IMR-90 (cell line): ENCODE measurements around the gene COQ4. TPM values are rescaled to one million over a fixed set of nuclear protein-coding genes. Genes with fewer than 3 reads are reported as not detected.

Experiments
- ATAC-seq: fragments of 200-7000 bp; cut with Tn5 transposase; 2 replicates; pipeline ENCODE4 v1.9.1; 2020; ENCODE audit warnings: low read depth, mild to moderate bottlenecking, moderate library complexity
- BruUV-seq: library from RNA; stranded (reverse); fragments of 400-500 nt; replicated peaks from 2 replicates; lab custom pipeline; 2021; lab: Mats Ljungman, UMichigan
- CTCF ChIA-PET: fragments of 300-600 bp; formaldehyde crosslinking; extraction: SDS; loops from one replicate; lab custom pipeline; 2021; ENCODE audit warnings: antibody characterized with exemption; lab: Yijun Ruan, JAX
- POLR2A ChIA-PET: fragments of 300-600 bp; sonication (Branson Sonifier 250); formaldehyde crosslinking; loops from one replicate; lab custom pipeline; 2022; ENCODE audit warnings: antibody characterized with exemption; ENCODE audit not compliant: unreplicated experiment; lab: Charles Lee
- DNase-seq: peaks from one replicate; pipeline ENCODE4 v3.0.0; 2013
- H2AFZ ChIP-seq: replicated peaks from 2 replicates; pipeline ENCODE3; 2013; ENCODE audit warnings: low read length, mild to moderate bottlenecking; ENCODE audit not compliant: poor library complexity
- H2AK5ac ChIP-seq: 2 replicates; pipeline ENCODE4 v1.6.1; 2013; ENCODE audit warnings: low read depth, low read length, inconsistent platforms
- H2AK9ac ChIP-seq: replicated peaks from 2 replicates; pipeline ENCODE3; 2013; ENCODE audit warnings: mild to moderate bottlenecking, low read depth, low read length, moderate library complexity; ENCODE audit not compliant: poor library complexity
- H2BK120ac ChIP-seq: 2 replicates; pipeline ENCODE4 v1.6.1; 2013; ENCODE audit warnings: low read depth, low read length, inconsistent platforms
- H2BK15ac ChIP-seq: 3 replicates; pipeline ENCODE4 v1.6.1; 2013; ENCODE audit warnings: low read depth, low read length, inconsistent platforms
- H2BK20ac ChIP-seq: 2 replicates; pipeline ENCODE4 v1.6.1; 2013; ENCODE audit warnings: low read depth, mild to moderate bottlenecking, inconsistent platforms, low read length, moderate library complexity
- H2BK5ac ChIP-seq: 2 replicates; pipeline ENCODE4 v1.6.1; 2013; ENCODE audit warnings: mild to moderate bottlenecking, low read depth, low read length, inconsistent platforms; ENCODE audit not compliant: poor library complexity, severe bottlenecking
- H3K14ac ChIP-seq: replicated peaks from 2 replicates; pipeline ENCODE4 v1.6.1; 2013; ENCODE audit warnings: low read depth, low read length, inconsistent platforms
- H3K18ac ChIP-seq: 2 replicates; pipeline ENCODE4 v1.6.1; 2013; ENCODE audit warnings: low read depth, low read length, control low read depth
- H3K23ac ChIP-seq: 2 replicates; pipeline ENCODE4 v1.6.1; 2013; ENCODE audit warnings: low read depth, low read length, inconsistent platforms
- H3K27ac ChIP-seq: 2 replicates; pipeline ENCODE4 v1.5.1; 2013; ENCODE audit warnings: mild to moderate bottlenecking, control low read depth, low read length; ENCODE audit not compliant: insufficient read depth
- H3K27me3 ChIP-seq: 2 replicates; pipeline ENCODE4 v1.6.1; 2013; ENCODE audit warnings: low read length; ENCODE audit not compliant: control insufficient read depth, insufficient read depth
- H3K36me3 ChIP-seq: 2 replicates; pipeline ENCODE4 v1.6.1; 2013; ENCODE audit warnings: low read length, mixed read lengths; ENCODE audit not compliant: control insufficient read depth, insufficient read depth
- H3K4ac ChIP-seq: 2 replicates; pipeline ENCODE4 v1.6.1; 2013; ENCODE audit warnings: low read depth, low read length, inconsistent platforms
- H3K4me1 ChIP-seq: 2 replicates; pipeline ENCODE4 v1.6.1; 2013; ENCODE audit warnings: low read length, mixed read lengths; ENCODE audit not compliant: control insufficient read depth, insufficient read depth
- H3K4me2 ChIP-seq: 2 replicates; pipeline ENCODE4 v1.6.1; 2013; ENCODE audit warnings: low read depth, mild to moderate bottlenecking, control low read depth, low read length, moderate library complexity
- H3K4me3 ChIP-seq: 2 replicates; pipeline ENCODE4 v1.5.1; 2013; ENCODE audit warnings: low read depth, mild to moderate bottlenecking, control low read depth, low read length, moderate library complexity; ENCODE audit not compliant: insufficient read depth
- H3K56ac ChIP-seq: 2 replicates; pipeline ENCODE4 v1.6.1; 2013; ENCODE audit warnings: low read length, inconsistent platforms; ENCODE audit not compliant: insufficient read depth; ENCODE audit errors: extremely low read depth
- H3K79me1 ChIP-seq, 2 experiments: 2 replicates each; pipeline ENCODE4 v1.6.1; 2013; ENCODE audit warnings: low read length in 2 of 2, inconsistent platforms in 1 of 2, low read depth in 1 of 2
- H3K9ac ChIP-seq: 2 replicates; pipeline ENCODE4 v1.6.1; 2013; ENCODE audit warnings: low read depth, low read length, control low read depth
- H3K9me1 ChIP-seq: 2 replicates; pipeline ENCODE4 v1.6.1; 2013; ENCODE audit warnings: low read length, inconsistent platforms; ENCODE audit not compliant: insufficient read depth
- H3K9me3 ChIP-seq: 2 replicates; pipeline ENCODE4 v1.6.1; 2013; ENCODE audit warnings: low read length; ENCODE audit not compliant: control insufficient read depth, insufficient read depth
- H4K20me1 ChIP-seq: 2 replicates; pipeline ENCODE4 v1.6.1; 2013; ENCODE audit warnings: low read length, inconsistent platforms; ENCODE audit not compliant: insufficient read depth
- H4K5ac ChIP-seq: 2 replicates; pipeline ENCODE4 v1.6.1; 2013; ENCODE audit warnings: mild to moderate bottlenecking, low read depth, low read length, control low read depth
- H4K8ac ChIP-seq, 2 experiments: 2 replicates each; pipeline ENCODE4 v1.6.1; 2013; ENCODE audit warnings: low read depth in 2 of 2, low read length in 2 of 2, control low read depth in 1 of 2, inconsistent platforms in 1 of 2
- H4K91ac ChIP-seq: 2 replicates; pipeline ENCODE4 v1.6.1; 2013; ENCODE audit warnings: low read depth, low read length, inconsistent platforms; ENCODE audit not compliant: insufficient read depth
- BHLHE40 ChIP-seq: fragments of 150-350 bp; IDR thresholded peaks from 2 replicates; pipeline ENCODE4 v1.6.1; 2016; ENCODE audit warnings: mild to moderate bottlenecking, low read depth, low read length
- FOS ChIP-seq: fragments of 150-350 bp; IDR thresholded peaks from 2 replicates; pipeline ENCODE4 v1.6.1; 2016; ENCODE audit warnings: low read depth, low read length
- NFE2L2 ChIP-seq: fragments of 150-350 bp; IDR thresholded peaks from 2 replicates; pipeline ENCODE4 v1.6.1; 2016; ENCODE audit warnings: low read depth, mild to moderate bottlenecking, low read length
- WGBS, 2 experiments: methylation state at CpG; one replicate each; pipeline versions ENCODE4 v1.1.5 to v1.1.7; 2013; ENCODE audit warnings: missing lambda C conversion rate in 2 of 2; ENCODE audit not compliant: insufficient read length in 1 of 2; ENCODE audit errors: extremely low coverage in 2 of 2; 5-methylcytosine and 5-hydroxymethylcytosine counted together
- dilution Hi-C: fragments of 300-500 bp; cut with HindIII; formaldehyde crosslinking; loops from one replicate; pipeline ENCODE4 v1.14.3; 2018; ENCODE audit warnings: low sequenced_read_pairs; ENCODE audit not compliant: unreplicated experiment
- in situ Hi-C: fragments of 300-500 bp; cut with MboI; formaldehyde crosslinking; loops from 3 replicates; pipeline ENCODE4 v1.14.3; 2019; ENCODE audit warnings: low sequenced_read_pairs, inconsistent platforms, mixed read lengths
- intact Hi-C: fragments of 100-400 bp; cut with micrococcal nuclease; formaldehyde crosslinking; loops from 2 replicates; pipeline ENCODE4 v1.10.0; 2022
- polyA plus RNA-seq, 3 experiments: library from polyadenylated mRNA; depleted of rRNA; stranded (reverse); fragments of >200 nt; gene quantifications; 2 replicates each; pipeline ENCODE4 v1.2.3, GENCODE V29; 2012; ENCODE audit warnings: low replicate concordance in 1 of 3
- total RNA-seq: library from RNA; depleted of rRNA; stranded (reverse); fragments of >200 nt; gene quantifications from 2 replicates; pipeline ENCODE4 v1.2.3, GENCODE V29; 2012

Gene COQ4
- total and polyA plus RNA-seq, 2 of the 4 experiments (the other 2 are of a cell fraction) = 20.1 to 41.4 TPM

DNA sequence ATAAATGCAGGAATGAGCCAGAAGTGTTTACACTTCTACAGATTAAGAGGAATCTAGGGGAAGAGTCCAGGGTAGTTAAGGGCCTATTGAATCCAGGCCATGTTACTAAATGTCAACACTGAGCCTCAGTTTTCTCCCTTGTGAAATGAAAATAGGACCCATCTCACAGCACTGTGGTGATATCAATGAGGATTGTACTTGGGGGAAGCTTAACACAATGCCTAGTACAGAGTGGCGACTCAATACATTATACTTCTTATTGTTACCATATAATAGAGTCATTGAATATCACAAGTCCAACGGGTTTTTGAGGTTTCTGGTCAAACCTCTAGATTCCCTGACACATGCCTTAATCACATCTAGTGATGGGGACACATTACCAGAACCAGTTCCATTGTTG, 5.0 kb upstream of the COQ4 start:
- intact Hi-C loops = no loop called here
- dilution Hi-C loops = no loop called here
- no peak overlapping the region for H3K4me3 ChIP-seq
- in situ Hi-C loops = no loop called here
- H3K23ac ChIP-seq = no peak overlapping the region
- TF ChIP-seq BHLHE40 (no peak), FOS (no peak), NFE2L2 (no peak)
- H2AFZ ChIP-seq = no peak overlapping the region
- no peak overlapping the region for H2BK120ac ChIP-seq
- no peak overlapping the region for H3K14ac ChIP-seq
- H2BK20ac ChIP-seq = no peak overlapping the region
- peaks cover 29% of the 10 kb centered on the region for H3K36me3 ChIP-seq
- H4K20me1 ChIP-seq = no peaks in the 10 kb centered on the region
- no peak overlapping the region for H4K91ac ChIP-seq
- H3K4ac ChIP-seq = no peak overlapping the region
- DNase-seq (no peak), ATAC-seq (no peak)
- peaks cover 2% of the 10 kb centered on the region; the same call in 1 of the 2 replicates for H3K4me1 ChIP-seq
- ChIA-PET CTCF (no interaction called here), POLR2A (no interaction called here)
- no peak overlapping the region for H4K5ac ChIP-seq
- H2AK9ac ChIP-seq = no peak overlapping the region
- H2BK5ac ChIP-seq = no peak overlapping the region
- H3K56ac ChIP-seq = no peak overlapping the region
- H3K27me3 ChIP-seq = no peaks in the 10 kb centered on the region
- H3K9me1 ChIP-seq = peaks cover 2% of the 10 kb centered on the region; the same call in 1 of the 2 replicates
- H2BK15ac ChIP-seq = no peak overlapping the region
- H3K79me1 ChIP-seq = peaks cover 14 to 17% of the 10 kb centered on the region in 2 experiments
- no peak overlapping the region for H4K8ac ChIP-seq
- H2AK5ac ChIP-seq = no peak overlapping the region
- H3K18ac ChIP-seq = no peak overlapping the region
- no CpG with 5 or more reads among the region's 2 CpGs for WGBS, 2 experiments
- H3K9ac ChIP-seq = no peak overlapping the region
- no peak overlapping the region for H3K4me2 ChIP-seq
- no peaks in the 10 kb centered on the region for H3K9me3 ChIP-seq
- BruUV-seq = no TSS peak
- H3K27ac ChIP-seq = no peak overlapping the region
